WI38 (cell line): ENCODE results near the gene GYG2.

Experiments used
- H3K4me3 ChIP-seq: 2 replicates; pipeline ENCODE4 v1.5.1; 2011; ENCODE audit warnings: low read depth, mild to moderate bottlenecking, control low read depth, low read length
- CTCF ChIP-seq: IDR thresholded peaks from 2 replicates; pipeline ENCODE4 v1.5.1; 2012; ENCODE audit warnings: low read depth, mild to moderate bottlenecking, control low read depth, low read length

GYG2 gene

GRCh38 chrX:2928583-2929434 is 100.1 kb downstream of the GYG2 start, which contains the start of gene ARSD:
Gene ARSD (minus strand): TSS chrX:2929339. CDS start chrX:2929275, 64 bp downstream.
- peak within 1 kb of the TSS; percentile 64 for H3K4me3 ChIP-seq
- TF ChIP-seq CTCF, result no peak

- TF ChIP-seq CTCF, result no peak
- no peak overlapping the region for H3K4me3 ChIP-seq
Observed at GRCh38 chrX:2931155-2931554, 102.4 kb downstream of the GYG2 start.

DNA sequence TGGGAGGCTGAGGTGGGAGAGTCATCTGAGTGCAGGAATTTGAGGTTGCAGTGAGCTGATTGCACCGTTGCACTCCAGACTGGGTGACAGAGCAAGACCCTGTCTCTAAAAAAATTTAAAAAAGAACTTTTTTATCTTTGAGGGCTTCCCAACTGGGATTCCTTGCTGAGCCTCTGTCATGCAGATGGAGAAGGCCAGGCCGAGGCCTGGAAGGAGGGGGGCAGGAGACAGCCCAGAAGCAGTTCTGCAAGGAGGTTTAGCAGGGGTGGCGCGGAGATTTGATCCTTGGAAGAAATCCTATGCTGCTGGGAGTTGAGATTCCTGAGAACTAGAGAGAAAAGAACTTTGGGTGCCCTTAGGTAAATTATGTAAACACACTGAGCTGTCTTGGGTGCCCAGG is 102.9 kb downstream of the GYG2 start:
- no peak for TF ChIP-seq CTCF
- no peak overlapping the region for H3K4me3 ChIP-seq
